ENCODE measurements around the gene PPP2R3A.
"Not testable (repeated sequence)": the region's sequence is repeated elsewhere in the genome, so short reads cannot be mapped to it uniquely, and the experiment has no call there.

PPP2R3A gene

GRCh38 chr3:136186846-136187245, 221.3 kb downstream of the PPP2R3A start:
- ChIA-PET POLR2A (interaction anchor here (0.8 kb wide), 1 partner anchor 11 kb away, joined by 3 read pairs; no protein-coding TSS in a partner anchor), CTCF (interaction anchor here (1.1 to 1.3 kb wide), 2 partner anchors 13 to 65 kb away, joined by 3 to 6 read pairs; no protein-coding TSS in a partner anchor)
- TF ChIP-seq CTCF (IDR thresholded peaks at IDR 0.05; ENCODE audit: insufficient read depth, low read length, missing control alignments) = no peak
- no peak for DNase-seq (ENCODE audit: low read depth, low spot score)
- H3K4me3 ChIP-seq (ENCODE audit: low read depth, low read length) = no peak overlapping the region

GRCh38 chr3:136187868-136188267, 222.3 kb downstream of the PPP2R3A start:
- TF ChIP-seq CTCF (IDR thresholded peaks at IDR 0.05; ENCODE audit: insufficient read depth, low read length, missing control alignments) = no peak
- POLR2A ChIA-PET = no interaction called here
- no peak overlapping the region for H3K4me3 ChIP-seq (ENCODE audit: low read depth, low read length)
- DNase-seq (ENCODE audit: low read depth, low spot score) = no peak
- CTCF ChIA-PET = interaction anchor here (1.3 kb wide), 1 partner anchor 14 kb away, joined by 6 read pairs; no protein-coding TSS in a partner anchor

- H3K4me3 ChIP-seq (ENCODE audit: low read depth, low read length) = no peak overlapping the region
- POLR2A ChIA-PET = no interaction called here
- CTCF ChIA-PET = interaction anchor here (1.0 kb wide), 1 partner anchor 59 kb away, joined by 4 read pairs; no protein-coding TSS in a partner anchor
- TF ChIP-seq CTCF (IDR thresholded peaks at IDR 0.05; ENCODE audit: insufficient read depth, low read length, missing control alignments) = no peak
- DNase-seq (ENCODE audit: low read depth, low spot score) = no peak
These were observed 223.5 kb downstream of the PPP2R3A start for GRCh38 chr3:136189043-136189442.

GRCh38 chr3:136189859-136190617, 224.5 kb downstream of the PPP2R3A start:
- TF ChIP-seq CTCF (IDR thresholded peaks at IDR 0.05; ENCODE audit: insufficient read depth, low read length, missing control alignments) = no peak
- ChIA-PET POLR2A (no interaction called here), CTCF (interaction anchor here (1.0 kb wide), 1 partner anchor 58 kb away, joined by 4 read pairs; no protein-coding TSS in a partner anchor)
- DNase-seq (ENCODE audit: low read depth, low spot score) = no peak
- H3K4me3 ChIP-seq (ENCODE audit: low read depth, low read length) = no peak overlapping the region

- POLR2A ChIA-PET; DNase-seq (ENCODE audit: low read depth, low spot score): not testable (repeated sequence)
- CTCF ChIA-PET = interaction anchor here (0.9 to 1.2 kb wide), 2 partner anchors 117 to 560 kb away, joined by 3 read pairs; partner anchors contain the start of gene STAG1
- peak overlapping the region; percentile 35 for H3K4me3 ChIP-seq (ENCODE audit: low read depth, low read length)
These were observed 226.7 kb downstream of the PPP2R3A start for GRCh38 chr3:136192195-136192594.

GRCh38 chr3:136192831-136193230, 227.3 kb downstream of the PPP2R3A start:
- DNase-seq (ENCODE audit: low read depth, low spot score) = no peak
- TF ChIP-seq CTCF (IDR thresholded peaks at IDR 0.05; ENCODE audit: insufficient read depth, low read length, missing control alignments) = no peak
- POLR2A ChIA-PET = no interaction called here
- H3K4me3 ChIP-seq (ENCODE audit: low read depth, low read length) = peak overlapping the region; percentile 80
- CTCF ChIA-PET = interaction anchor here (0.9 to 1.2 kb wide), 2 partner anchors 118 to 559 kb away, joined by 3 read pairs; partner anchors contain the start of gene STAG1
